ENCODE results near the gene CPN2.
A peak's percentile ranks its signal among the peaks of the same experiment; 100 is the strongest.

Gene CPN2

GRCh38 chr3:194312186-194312742 is 38.9 kb downstream of the CPN2 start:
- DNase-seq, result peak; percentile 33

- DNase-seq, result no peak
Observed at GRCh38 chr3:194311000-194311399, 40.1 kb downstream of the CPN2 start.

- peak; percentile 76 for DNase-seq
Observed at GRCh38 chr3:194310060-194310835, 40.9 kb downstream of the CPN2 start.

- peak; percentile 15 for DNase-seq
Observed at GRCh38 chr3:194308601-194309449, 42.3 kb downstream of the CPN2 start.

- DNase-seq, result peak; percentile 11
Observed at GRCh38 chr3:194307849-194308248, 43.3 kb downstream of the CPN2 start.

GRCh38 chr3:194306771-194307640 is 44.1 kb downstream of the CPN2 start:
- peak; percentile 26 for DNase-seq

GRCh38 chr3:194306109-194306686 is 44.9 kb downstream of the CPN2 start:
- DNase-seq, result peak; percentile 31

- peak; percentile 9 for DNase-seq
Observed at GRCh38 chr3:194305356-194306108, 45.6 kb downstream of the CPN2 start.

- DNase-seq, result peak; percentile 6
Observed at GRCh38 chr3:194304186-194304917, 46.8 kb downstream of the CPN2 start.

GRCh38 chr3:194303749-194304148 is 47.4 kb downstream of the CPN2 start:
- no peak for DNase-seq

GRCh38 chr3:194301730-194302129 is 49.4 kb downstream of the CPN2 start:
- DNase-seq, result peak; percentile 12

- DNase-seq, result peak; percentile 9
Observed at GRCh38 chr3:194300936-194301335, 50.2 kb downstream of the CPN2 start.

- peak; percentile 94 for DNase-seq
Observed at GRCh38 chr3:194300382-194300758, 50.8 kb downstream of the CPN2 start.

GRCh38 chr3:194298331-194299227 is 52.5 kb downstream of the CPN2 start:
- DNase-seq, result peak; percentile 18

GRCh38 chr3:194296454-194297263 is 54.5 kb downstream of the CPN2 start:
- peak; percentile 62 for DNase-seq

GRCh38 chr3:194294895-194295214 is 56.3 kb downstream of the CPN2 start:
- DNase-seq, result peak; percentile 6

- peak; percentile 19 for DNase-seq
Observed at GRCh38 chr3:194294199-194294894, 56.8 kb downstream of the CPN2 start.

- DNase-seq, result no peak
Observed at GRCh38 chr3:194293546-194294198, 57.5 kb downstream of the CPN2 start.
